A673 (cell line): Measurements from ENCODE around the gene SOX11. TPM values are rescaled to one million over a fixed set of nuclear protein-coding genes. Genes with fewer than 3 reads are reported as not detected.

Experiments
- BruUV-seq: library from RNA; stranded (reverse); fragments of 400-500 nt; replicated peaks from 2 replicates; lab custom pipeline; 2021; lab: Mats Ljungman, UMichigan
- CTCF ChIA-PET: fragments of 300-600 bp; sonication (Branson Sonifier 250); formaldehyde crosslinking; loops from one replicate; lab custom pipeline; 2022; ENCODE audit warnings: antibody characterized with exemption; lab: Charles Lee
- POLR2A ChIA-PET: fragments of 300-600 bp; sonication (Branson Sonifier 250); formaldehyde crosslinking; loops from one replicate; lab custom pipeline; 2022; ENCODE audit warnings: antibody characterized with exemption; ENCODE audit not compliant: low non-redundant PET; lab: Charles Lee
- DNase-seq: peaks from one replicate; pipeline ENCODE4 v3.0.0-alpha.2; 2015; ENCODE audit warnings: low spot score
- H3K27ac ChIP-seq: fragments of 200-600 bp; sonication (generic); 2 replicates; pipeline ENCODE4 v1.5.1; 2016; ENCODE audit warnings: mixed run types, low read depth, mild to moderate bottlenecking, mixed read lengths, antibody characterized with exemption, low read length; ENCODE audit not compliant: poor library complexity, severe bottlenecking
- H3K27me3 ChIP-seq: fragments of 200-600 bp; sonication (generic); replicated peaks from 2 replicates; pipeline ENCODE4 v1.6.1; 2017; ENCODE audit warnings: mixed run types, low read depth, mild to moderate bottlenecking, mixed read lengths, antibody characterized with exemption, low read length; ENCODE audit not compliant: insufficient read depth, poor library complexity
- H3K36me3 ChIP-seq: fragments of 200-600 bp; sonication (generic); 2 replicates; pipeline ENCODE4 v1.6.1; 2016; ENCODE audit warnings: mixed run types, mild to moderate bottlenecking, mixed read lengths, antibody characterized with exemption, low read length; ENCODE audit not compliant: insufficient read depth, poor library complexity, severe bottlenecking
- H3K4me1 ChIP-seq: fragments of 200-600 bp; sonication (generic); 2 replicates; pipeline ENCODE4 v1.6.1; 2017; ENCODE audit warnings: mixed run types, mild to moderate bottlenecking, mixed read lengths, antibody characterized with exemption, low read length; ENCODE audit not compliant: insufficient read depth, poor library complexity, severe bottlenecking
- H3K4me3 ChIP-seq: fragments of 200-600 bp; sonication (generic); 2 replicates; pipeline ENCODE4 v1.5.1; 2016; ENCODE audit warnings: low read depth, mixed run types, mild to moderate bottlenecking, mixed read lengths, low read length; ENCODE audit not compliant: poor library complexity, severe bottlenecking
- H3K9me3 ChIP-seq: fragments of 200-600 bp; sonication (generic); 2 replicates; pipeline ENCODE4 v1.6.1; 2016; ENCODE audit warnings: mixed run types, low read depth, mild to moderate bottlenecking, mixed read lengths, antibody characterized with exemption, low read length; ENCODE audit not compliant: poor library complexity, severe bottlenecking
- CTCF ChIP-seq: fragments of 300-800, 200-600 bp; sonication (generic); conservative IDR thresholded peaks from 2 replicates; pipeline ENCODE4 v1.5.1; 2017; ENCODE audit warnings: low read depth, mild to moderate bottlenecking, antibody characterized with exemption, low read length, moderate library complexity, mixed read lengths
- EZH2 ChIP-seq: fragments of 200-600 bp; sonication (generic); IDR thresholded peaks from 2 replicates; pipeline ENCODE4 v1.6.1; 2017; ENCODE audit warnings: borderline replicate concordance, low read depth, mild to moderate bottlenecking, mixed read lengths, antibody characterized with exemption, low read length; ENCODE audit not compliant: poor library complexity, severe bottlenecking
- intact Hi-C: fragments of 100-400 bp; cut with micrococcal nuclease; formaldehyde crosslinking; loops from one replicate; pipeline ENCODE4 v1.10.0; 2022; ENCODE audit not compliant: unreplicated experiment
- total RNA-seq: library from RNA; stranded (reverse); gene quantifications from 2 replicates; pipeline ENCODE4 v1.2.3, GENCODE V29; 2021

SOX11 gene
- total RNA-seq, 1 experiment from 2014 or later: 73.9 TPM

DNA sequence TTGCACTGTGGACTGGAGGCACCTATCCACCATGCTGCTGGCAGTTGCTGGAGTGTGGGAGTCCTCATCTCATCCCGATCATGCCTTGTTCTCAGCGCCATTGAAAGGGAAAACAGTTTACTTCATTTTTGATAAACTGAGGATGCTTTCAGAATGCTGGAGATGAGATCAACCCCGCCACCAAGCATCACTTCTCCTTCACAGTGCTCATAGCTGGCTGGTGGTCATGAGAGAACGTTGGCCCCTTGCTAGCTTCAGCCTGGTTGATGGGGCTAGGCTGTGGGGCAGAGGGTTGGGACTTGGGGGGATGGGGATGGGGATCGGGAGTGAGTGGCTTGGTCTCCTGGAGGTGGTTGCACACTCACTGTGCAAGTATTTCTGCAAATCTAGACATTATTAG, 30.1 kb downstream of the SOX11 start:
- intact Hi-C loops: no loop called here
- BruUV-seq: no TSS peak
- DNase-seq: no peak
- Histone ChIP-seq H3K36me3 (no peaks in the 10 kb centered on the region), H3K4me3 (no peak overlapping the region), H3K9me3 (no peaks in the 10 kb centered on the region), H3K4me1 (no peaks in the 10 kb centered on the region), H3K27ac (no peak overlapping the region), H3K27me3 (no peaks in the 10 kb centered on the region)
- POLR2A ChIA-PET: no interaction called here
- no peak for TF ChIP-seq CTCF
- TF ChIP-seq EZH2: no peak
- CTCF ChIA-PET: no interaction called here

- POLR2A ChIA-PET: interaction anchor here (0.6 kb wide), 1 partner anchor 28 kb away, joined by 3 read pairs; no protein-coding TSS in a partner anchor
These were observed 31.9 kb downstream of the SOX11 start for GRCh38 chr2:5723791-5724735.

DNA sequence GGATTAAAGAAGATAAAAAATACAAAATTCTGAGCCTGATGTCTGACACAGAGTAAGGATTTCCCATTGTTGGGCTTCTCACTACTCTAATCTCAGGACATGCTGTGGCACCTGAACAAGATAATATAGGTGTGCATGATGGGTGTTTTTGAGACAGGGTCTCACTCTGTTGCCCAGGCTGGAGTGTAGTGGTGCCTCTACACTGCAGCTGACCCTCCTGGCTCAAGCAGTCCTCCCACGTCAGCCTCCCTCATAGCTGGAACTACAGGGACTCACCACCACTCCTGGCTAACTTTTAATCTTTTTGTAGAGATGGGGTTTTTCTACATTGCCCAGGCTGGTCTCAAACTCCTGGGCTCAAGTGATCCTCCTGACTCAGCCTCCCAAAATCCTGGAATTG, 32.9 kb downstream of the SOX11 start:
- no peak for TF ChIP-seq EZH2
- TF ChIP-seq CTCF: no peak
- DNase-seq: no peak
- intact Hi-C loops: no loop called here
- no peaks in the 10 kb centered on the region for H3K9me3 ChIP-seq
- H3K27ac ChIP-seq: no peak overlapping the region
- H3K4me3 ChIP-seq: no peak overlapping the region
- H3K4me1 ChIP-seq: no peaks in the 10 kb centered on the region
- no peaks in the 10 kb centered on the region for H3K36me3 ChIP-seq
- no TSS peak for BruUV-seq
- no peaks in the 10 kb centered on the region for H3K27me3 ChIP-seq
- ChIA-PET POLR2A (no interaction called here), CTCF (no interaction called here)

More at GRCh38 chr2:5723791-5724735, 31.9 kb downstream of the SOX11 start:
- Histone ChIP-seq H3K27me3 (no peaks in the 10 kb centered on the region), H3K4me1 (no peaks in the 10 kb centered on the region), H3K9me3 (no peaks in the 10 kb centered on the region), H3K36me3 (no peaks in the 10 kb centered on the region), H3K4me3 (no peak overlapping the region), H3K27ac (no peak overlapping the region)
- TF ChIP-seq EZH2 (no peak), CTCF (no peak)
- no TSS peak for BruUV-seq
- CTCF ChIA-PET: no interaction called here
- intact Hi-C loops: no loop called here
- no peak for DNase-seq
